Measurements from ENCODE around the gene MBNL2. TPM values are rescaled to one million over a fixed set of nuclear protein-coding genes. Genes with fewer than 3 reads are reported as not detected.

The MBNL2 gene
- total RNA-seq, 1 experiment from 2014 or later: 17.8 TPM

DNA sequence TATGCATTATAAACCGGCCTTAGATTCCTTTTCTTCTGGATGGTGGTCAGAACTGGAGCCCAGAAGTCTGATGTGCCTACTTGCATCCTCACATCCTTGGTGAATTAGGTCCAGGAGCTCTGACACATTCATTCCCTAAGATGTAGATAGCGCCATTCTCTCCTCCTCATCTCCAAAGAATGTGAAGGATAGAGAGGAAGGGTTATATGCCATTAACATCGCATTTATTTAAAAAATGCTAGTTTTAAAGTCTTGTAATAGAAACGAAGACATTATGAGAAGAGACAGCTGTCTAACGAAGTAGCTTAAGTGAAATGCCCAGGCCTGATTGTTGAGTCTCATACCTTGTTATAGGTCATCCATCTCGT, 9.7 kb downstream of the MBNL2 start:
- H2AFZ ChIP-seq (ENCODE audit: low read length): no peak overlapping the region
- CTCF ChIA-PET: no interaction called here
- POLR2A ChIA-PET (ENCODE audit: unreplicated experiment): interaction anchor here (0.7 kb wide), 1 partner anchor 567 kb away, joined by 20 read pairs; no protein-coding TSS in a partner anchor

DNA sequence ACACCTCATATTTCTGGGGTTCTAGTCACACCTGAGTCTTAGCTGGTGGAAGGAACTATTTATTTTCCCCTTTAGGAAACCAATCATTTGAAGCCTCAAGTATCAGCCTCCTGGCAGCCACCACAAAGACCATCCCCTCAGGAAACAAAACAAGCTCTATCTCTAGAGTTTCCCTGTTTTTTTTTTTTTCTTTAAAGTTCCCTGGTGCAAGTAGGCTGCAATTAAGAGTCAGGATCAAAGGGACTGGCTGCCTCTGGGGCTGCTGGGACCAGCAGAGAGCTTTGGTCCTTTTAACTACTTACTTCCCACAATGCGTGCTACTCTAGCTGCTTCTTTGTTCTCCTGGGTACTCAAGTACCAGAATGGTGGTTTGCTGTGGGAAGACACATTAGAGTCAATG, 11.4 kb downstream of the MBNL2 start:
- no peaks in the 10 kb centered on the region for H3K27me3 ChIP-seq (ENCODE audit: low read length)
- H3K27ac ChIP-seq (ENCODE audit: low read length): no peak overlapping the region
- no peaks in the 10 kb centered on the region for H4K20me1 ChIP-seq (ENCODE audit: low read length)
- no peak overlapping the region for H2AFZ ChIP-seq (ENCODE audit: low read length)
- ChIA-PET CTCF (no interaction called here), POLR2A (ENCODE audit: unreplicated experiment) (no interaction called here)
- H3K4me3 ChIP-seq (ENCODE audit: low read length): no peak overlapping the region
- no peaks in the 10 kb centered on the region for H3K9me3 ChIP-seq (ENCODE audit: low read length)
- H3K36me3 ChIP-seq (ENCODE audit: low read depth, low read length): no peaks in the 10 kb centered on the region
- no peaks in the 10 kb centered on the region for H3K9me2 ChIP-seq (replicated peaks; ENCODE audit: low read length)
- no peak for DNase-seq
- no peak for ATAC-seq
- no peaks in the 10 kb centered on the region for H3F3A ChIP-seq (ENCODE audit: low read length, unreplicated experiment)
- TF ChIP-seq EZH2phosphoT487 (IDR thresholded peaks at IDR 0.05; ENCODE audit: borderline replicate concordance, low read length): no peak
- TF ChIP-seq EZH2 (IDR thresholded peaks at IDR 0.05; ENCODE audit: low read length, unreplicated experiment): no peak
- no peak for TF ChIP-seq CTCF (conservative IDR thresholded peaks at IDR 0.05; ENCODE audit: low read depth, low read length)
- H3K4me2 ChIP-seq (ENCODE audit: low read length): no peak overlapping the region
- intact Hi-C loops (cut with micrococcal nuclease): no loop called here
- H3K79me2 ChIP-seq (ENCODE audit: low read length): no peaks in the 10 kb centered on the region
- no peaks in the 10 kb centered on the region for H3K4me1 ChIP-seq (ENCODE audit: insufficient read depth, low read length)
- no peak overlapping the region for H3K9ac ChIP-seq (ENCODE audit: low read length)
- no TSS peak for BruUV-seq (replicated peaks)

More for the DNA sequence above, 9.7 kb downstream of the MBNL2 start:
- Histone ChIP-seq H4K20me1 (ENCODE audit: low read length) (no peaks in the 10 kb centered on the region), H3K9ac (ENCODE audit: low read length) (no peak overlapping the region), H3K4me3 (ENCODE audit: low read length) (no peak overlapping the region), H3K4me1 (ENCODE audit: insufficient read depth, low read length) (no peaks in the 10 kb centered on the region), H3K79me2 (ENCODE audit: low read length) (peaks cover 14% of the 10 kb centered on the region), H3K9me2 (replicated peaks; ENCODE audit: low read length) (no peaks in the 10 kb centered on the region), H3K27ac (ENCODE audit: low read length) (no peak overlapping the region), H3F3A (ENCODE audit: low read length, unreplicated experiment) (no peaks in the 10 kb centered on the region), H3K27me3 (ENCODE audit: low read length) (no peaks in the 10 kb centered on the region), H3K4me2 (ENCODE audit: low read length) (no peak overlapping the region), H3K9me3 (ENCODE audit: low read length) (no peaks in the 10 kb centered on the region), H3K36me3 (ENCODE audit: low read depth, low read length) (no peaks in the 10 kb centered on the region)
- DNase-seq: no peak
- ATAC-seq: no peak
- TF ChIP-seq EZH2 (IDR thresholded peaks at IDR 0.05; ENCODE audit: low read length, unreplicated experiment): no peak
- no peak for TF ChIP-seq CTCF (conservative IDR thresholded peaks at IDR 0.05; ENCODE audit: low read depth, low read length)
- TF ChIP-seq EZH2phosphoT487 (IDR thresholded peaks at IDR 0.05; ENCODE audit: borderline replicate concordance, low read length): no peak
- intact Hi-C loops (cut with micrococcal nuclease): no loop called here
- BruUV-seq (replicated peaks): no TSS peak

GRCh38 chr13:97234236-97234635, 12.1 kb downstream of the MBNL2 start:
- no peaks in the 10 kb centered on the region for H3K27me3 ChIP-seq (ENCODE audit: low read length)
- ATAC-seq (no peak), DNase-seq (no peak)
- no peaks in the 10 kb centered on the region for H3F3A ChIP-seq (ENCODE audit: low read length, unreplicated experiment)
- ChIA-PET CTCF (no interaction called here), POLR2A (ENCODE audit: unreplicated experiment) (no interaction called here)
- H3K4me3 ChIP-seq (ENCODE audit: low read length): no peak overlapping the region
- no peaks in the 10 kb centered on the region for H3K4me1 ChIP-seq (ENCODE audit: insufficient read depth, low read length)
- H4K20me1 ChIP-seq (ENCODE audit: low read length): no peaks in the 10 kb centered on the region
- no peaks in the 10 kb centered on the region for H3K36me3 ChIP-seq (ENCODE audit: low read depth, low read length)
- no peak for TF ChIP-seq EZH2phosphoT487 (IDR thresholded peaks at IDR 0.05; ENCODE audit: borderline replicate concordance, low read length)
- no peak for TF ChIP-seq EZH2 (IDR thresholded peaks at IDR 0.05; ENCODE audit: low read length, unreplicated experiment)
- TF ChIP-seq CTCF (conservative IDR thresholded peaks at IDR 0.05; ENCODE audit: low read depth, low read length): no peak
- no TSS peak for BruUV-seq (replicated peaks)
- no peak overlapping the region for H3K9ac ChIP-seq (ENCODE audit: low read length)
- no peak overlapping the region for H2AFZ ChIP-seq (ENCODE audit: low read length)
- no peaks in the 10 kb centered on the region for H3K9me3 ChIP-seq (ENCODE audit: low read length)
- H3K9me2 ChIP-seq (replicated peaks; ENCODE audit: low read length): no peaks in the 10 kb centered on the region
- H3K4me2 ChIP-seq (ENCODE audit: low read length): no peak overlapping the region
- H3K79me2 ChIP-seq (ENCODE audit: low read length): no peaks in the 10 kb centered on the region
- intact Hi-C loops (cut with micrococcal nuclease): no loop called here
- no peak overlapping the region for H3K27ac ChIP-seq (ENCODE audit: low read length)

Measured in PC-3 (cell line).